ENCODE measurements around the gene CLDN16.

CLDN16 gene

GRCh38 chr3:190362258-190362657 lies 25.7 kb upstream of the CLDN16 start:
- no peak for TF ChIP-seq TAF1 (IDR thresholded peaks at IDR 0.05; ENCODE audit: borderline replicate concordance, insufficient read depth, low read length)
- TF ChIP-seq REST (IDR thresholded peaks at IDR 0.05; ENCODE audit: insufficient read depth in 1 of 2, low read depth in 2 of 2, low read length in 2 of 2) = no peak
- no peak for TF ChIP-seq SIN3A (IDR thresholded peaks at IDR 0.05; ENCODE audit: borderline replicate concordance, insufficient read depth, low read length)
- no peak for TF ChIP-seq FOXP2 (optimal IDR thresholded peaks at IDR 0.05; ENCODE audit: borderline replicate concordance, extremely low read depth, extremely low read length, insufficient read depth)

- TF ChIP-seq SIN3A (IDR thresholded peaks at IDR 0.05; ENCODE audit: borderline replicate concordance, insufficient read depth, low read length) (no peak), REST (IDR thresholded peaks at IDR 0.05; ENCODE audit: insufficient read depth in 1 of 2, low read depth in 2 of 2, low read length in 2 of 2) (no peak), TAF1 (IDR thresholded peaks at IDR 0.05; ENCODE audit: borderline replicate concordance, insufficient read depth, low read length) (no peak), POLR2AphosphoS5 (IDR thresholded peaks at IDR 0.05; ENCODE audit: low read depth, low read length) (no peak)
Observed at GRCh38 chr3:190366133-190366532, 21.8 kb upstream of the CLDN16 start.

GRCh38 chr3:190368881-190369280 lies 19.1 kb upstream of the CLDN16 start:
- TF ChIP-seq TAF1 (IDR thresholded peaks at IDR 0.05; ENCODE audit: borderline replicate concordance, insufficient read depth, low read length) (no peak), FOXP2 (optimal IDR thresholded peaks at IDR 0.05; ENCODE audit: borderline replicate concordance, extremely low read depth, extremely low read length, insufficient read depth) (no peak), SIN3A (IDR thresholded peaks at IDR 0.05; ENCODE audit: borderline replicate concordance, insufficient read depth, low read length) (no peak)

GRCh38 chr3:190369668-190370295 lies 18.2 kb upstream of the CLDN16 start:
- TF ChIP-seq FOXP2 (optimal IDR thresholded peaks at IDR 0.05; ENCODE audit: borderline replicate concordance, extremely low read depth, extremely low read length, insufficient read depth) (no peak), SIN3A (IDR thresholded peaks at IDR 0.05; ENCODE audit: borderline replicate concordance, insufficient read depth, low read length) (no peak), REST (IDR thresholded peaks at IDR 0.05; ENCODE audit: insufficient read depth in 1 of 2, low read depth in 2 of 2, low read length in 2 of 2) (no peak), POLR2AphosphoS5 (IDR thresholded peaks at IDR 0.05; ENCODE audit: low read depth, low read length) (no peak), TAF1 (IDR thresholded peaks at IDR 0.05; ENCODE audit: borderline replicate concordance, insufficient read depth, low read length) (no peak)

GRCh38 chr3:190370369-190370768 lies 17.6 kb upstream of the CLDN16 start:
- TF ChIP-seq FOXP2 (optimal IDR thresholded peaks at IDR 0.05; ENCODE audit: borderline replicate concordance, extremely low read depth, extremely low read length, insufficient read depth) = no peak
- no peak for TF ChIP-seq SIN3A (IDR thresholded peaks at IDR 0.05; ENCODE audit: borderline replicate concordance, insufficient read depth, low read length)
- no peak for TF ChIP-seq REST (IDR thresholded peaks at IDR 0.05; ENCODE audit: insufficient read depth in 1 of 2, low read depth in 2 of 2, low read length in 2 of 2)
- TF ChIP-seq TAF1 (IDR thresholded peaks at IDR 0.05; ENCODE audit: borderline replicate concordance, insufficient read depth, low read length) = no peak
- TF ChIP-seq POLR2AphosphoS5 (IDR thresholded peaks at IDR 0.05; ENCODE audit: low read depth, low read length) = no peak

Measured in PFSK-1 (cell line).